Measurements from ENCODE around the gene FOLR2. TPM values are rescaled to one million over a fixed set of nuclear protein-coding genes. Genes with fewer than 3 reads are reported as not detected.

The FOLR2 gene
- total and polyA plus RNA-seq, 4 experiments from 2014 or later, result not detected

GRCh38 chr11:72221386-72222075, 4.9 kb downstream of the FOLR2 start:
- H3K9me3 ChIP-seq (ENCODE audit: control insufficient read depth in 1 of 2, low read length in 2 of 2), result no peaks in the 10 kb centered on the region
- peaks cover 1% of the 10 kb centered on the region for H3K27me3 ChIP-seq (ENCODE audit: insufficient read depth, low read length)
- H3K4me1 ChIP-seq (ENCODE audit: insufficient read depth, low read length), result peaks cover 19% of the 10 kb centered on the region
- Mint-ChIP-seq H3K27me3 (peaks cover 10% of the 10 kb centered on the region in 2 donors), H3K27ac (peak overlapping the region in 5 of 7 donors; percentile 47 to 96 (median 95)), H3K4me3 (no peak overlapping the region), H3K9me3 (no peaks in the 10 kb centered on the region), H3K4me1 (peaks cover 8 to 26% (median 18%) of the 10 kb centered on the region in 4 donors), H3K36me3 (peaks cover 0 to 14% of the 10 kb centered on the region in 2 donors)
- intact Hi-C loops (cut with micrococcal nuclease), result loop anchor here (2.0 to 5.0 kb wide), 2 partner anchors 293 to 434 kb away; partner anchors contain the start of genes RNF121 and XNDC1N
- CTCF ChIA-PET (ENCODE audit: partially characterized antibody), result interaction anchor here (0.8 to 6.0 kb wide), 4 partner anchors 12 to 196 kb away, joined by 3 to 40 read pairs (median 10); no protein-coding TSS in a partner anchor
- no peak overlapping the region for H3K4me3 ChIP-seq (ENCODE audit: low read length in 2 of 2)
- no peak for DNase-seq
- no peak overlapping the region for H3K27ac ChIP-seq (ENCODE audit: low read depth, low read length)
- POLR2A ChIA-PET (ENCODE audit: partially characterized antibody), result interaction anchor here (4.1 to 5.0 kb wide), 2 partner anchors 109 to 180 kb away, joined by 20 to 50 read pairs; partner anchors contain the start of gene ANAPC15
- no peaks in the 10 kb centered on the region for H3K36me3 ChIP-seq (ENCODE audit: insufficient read depth, low read length)

GRCh38 chr11:72222106-72222891, 5.7 kb downstream of the FOLR2 start:
- Mint-ChIP-seq H3K27ac (peak overlapping the region; percentile 89 to 96 (median 95)), H3K9me3 (no peaks in the 10 kb centered on the region), H3K4me3 (peak overlapping the region; percentile 89 to 96 (median 91)), H3K36me3 (peaks cover 0 to 14% of the 10 kb centered on the region in 2 donors), H3K27me3 (peaks cover 5 to 9% of the 10 kb centered on the region in 2 donors), H3K4me1 (peaks cover 8 to 31% (median 20%) of the 10 kb centered on the region in 4 donors)
- ChIA-PET POLR2A (ENCODE audit: partially characterized antibody) (interaction anchor here (0.7 to 5.0 kb wide), 10 partner anchors 13 to 1425 kb away, joined by 3 to 50 read pairs (median 4); partner anchors contain the start of genes ANAPC15, DHCR7, RNF121 and XNDC1N), CTCF (ENCODE audit: partially characterized antibody) (interaction anchor here (0.8 to 6.0 kb wide), 9 partner anchors 11 to 197 kb away, joined by 3 to 40 read pairs (median 4); partner anchors contain the start of gene ANAPC15)
- no peaks in the 10 kb centered on the region for H3K9me3 ChIP-seq (ENCODE audit: control insufficient read depth in 1 of 2, low read length in 2 of 2)
- peak overlapping the region; percentile 48 to 83 for H3K4me3 ChIP-seq (ENCODE audit: low read length in 2 of 2)
- peak in 1 of 5 donors; percentile 34 for DNase-seq
- H3K27me3 ChIP-seq (ENCODE audit: insufficient read depth, low read length), result no peaks in the 10 kb centered on the region
- H3K4me1 ChIP-seq (ENCODE audit: insufficient read depth, low read length), result peaks cover 19% of the 10 kb centered on the region
- no peaks in the 10 kb centered on the region for H3K36me3 ChIP-seq (ENCODE audit: insufficient read depth, low read length)
- H3K27ac ChIP-seq (ENCODE audit: low read depth, low read length), result peak overlapping the region; percentile 72
- intact Hi-C loops (cut with micrococcal nuclease), result loop anchor here (2.0 to 5.0 kb wide), 2 partner anchors 293 to 435 kb away; partner anchors contain the start of genes RNF121 and XNDC1N

- intact Hi-C loops (cut with micrococcal nuclease), result loop anchor here (1.0 to 5.0 kb wide), 8 partner anchors 15 to 436 kb away; partner anchors contain the start of genes ANAPC15, CLPB, LRRC51 and NUMA1
- H3K9me3 Mint-ChIP-seq, result no peaks in the 10 kb centered on the region
These were observed 6.5 kb downstream of the FOLR2 start for GRCh38 chr11:72222907-72223614.

GRCh38 chr11:72223615-72224563, 7.3 kb downstream of the FOLR2 start:
- Mint-ChIP-seq H3K4me1 (peaks cover 8 to 31% (median 18%) of the 10 kb centered on the region in 4 donors), H3K36me3 (peaks cover 0 to 26% of the 10 kb centered on the region in 2 donors), H3K4me3 (peak overlapping the region; percentile 92 to 97 (median 96)), H3K27ac (peak overlapping the region; percentile 94 to 96 (median 95)), H3K27me3 (peaks cover 0 to 1% of the 10 kb centered on the region in 2 donors), H3K9me3 (no peaks in the 10 kb centered on the region)
- CTCF ChIA-PET (ENCODE audit: partially characterized antibody), result interaction anchor here (0.9 to 6.0 kb wide), 13 partner anchors 13 to 296 kb away, joined by 3 to 40 read pairs (median 4); partner anchors contain the start of genes ANAPC15 and XNDC1N
- peak; percentile 36 to 70 (median 41) for DNase-seq
- Histone ChIP-seq H3K27me3 (ENCODE audit: insufficient read depth, low read length) (no peaks in the 10 kb centered on the region), H3K36me3 (ENCODE audit: insufficient read depth, low read length) (peaks cover 6% of the 10 kb centered on the region), H3K4me1 (ENCODE audit: insufficient read depth, low read length) (peaks cover 19% of the 10 kb centered on the region), H3K27ac (ENCODE audit: low read depth, low read length) (peak overlapping the region; percentile 72), H3K9me3 (ENCODE audit: control insufficient read depth in 1 of 2, low read length in 2 of 2) (no peaks in the 10 kb centered on the region), H3K4me3 (ENCODE audit: low read length in 2 of 2) (peak overlapping the region; percentile 34 to 83)
- POLR2A ChIA-PET (ENCODE audit: partially characterized antibody), result interaction anchor here (0.8 to 5.0 kb wide), 16 partner anchors 13 to 776 kb away, joined by 3 to 50 read pairs (median 4); partner anchors contain the start of genes ANAPC15, CLPB, DHCR7 and RNF121
- intact Hi-C loops (cut with micrococcal nuclease), result loop anchor here (1.0 to 5.0 kb wide), 8 partner anchors 14 to 437 kb away; partner anchors contain the start of genes ANAPC15, CLPB, LRRC51 and NUMA1

More at GRCh38 chr11:72222907-72223614, 6.5 kb downstream of the FOLR2 start:
- POLR2A ChIA-PET (ENCODE audit: partially characterized antibody), result interaction anchor here (0.7 to 5.0 kb wide), 15 partner anchors 14 to 1424 kb away, joined by 3 to 50 read pairs (median 4); partner anchors contain the start of genes ANAPC15, DHCR7, RNF121 and XNDC1N
- peak; percentile 91 to 95 (median 92) for DNase-seq
- Mint-ChIP-seq H3K27me3 (peaks cover 0 to 7% of the 10 kb centered on the region in 2 donors), H3K4me3 (peak overlapping the region; percentile 89 to 96 (median 91)), H3K36me3 (peaks cover 0 to 19% of the 10 kb centered on the region in 2 donors), H3K4me1 (peaks cover 8 to 31% (median 19%) of the 10 kb centered on the region in 4 donors), H3K27ac (peak overlapping the region; percentile 89 to 96 (median 95))
- Histone ChIP-seq H3K36me3 (ENCODE audit: insufficient read depth, low read length) (no peaks in the 10 kb centered on the region), H3K27ac (ENCODE audit: low read depth, low read length) (peak overlapping the region; percentile 72), H3K9me3 (ENCODE audit: control insufficient read depth in 1 of 2, low read length in 2 of 2) (no peaks in the 10 kb centered on the region), H3K4me3 (ENCODE audit: low read length in 2 of 2) (peak overlapping the region; percentile 48 to 83), H3K4me1 (ENCODE audit: insufficient read depth, low read length) (peaks cover 19% of the 10 kb centered on the region), H3K27me3 (ENCODE audit: insufficient read depth, low read length) (no peaks in the 10 kb centered on the region)
- CTCF ChIA-PET (ENCODE audit: partially characterized antibody), result interaction anchor here (0.9 to 6.0 kb wide), 13 partner anchors 12 to 295 kb away, joined by 3 to 40 read pairs (median 4); partner anchors contain the start of genes ANAPC15 and XNDC1N

- Histone ChIP-seq H3K4me3 (ENCODE audit: low read length in 2 of 2) (peak within 1 kb of the TSS; percentile 36 to 83), H3K9me3 (ENCODE audit: control insufficient read depth in 1 of 2, low read length in 2 of 2) (no peaks in the 10 kb centered on the region), H3K27ac (ENCODE audit: low read depth, low read length) (peak within 1 kb of the TSS; percentile 72), H3K36me3 (ENCODE audit: insufficient read depth, low read length) (peaks cover 10% of the 10 kb centered on the region), H3K4me1 (ENCODE audit: insufficient read depth, low read length) (peaks cover 19% of the 10 kb centered on the region), H3K27me3 (ENCODE audit: insufficient read depth, low read length) (no peaks in the 10 kb centered on the region)
- no peaks in the 10 kb centered on the region for H3K9me3 Mint-ChIP-seq
- peaks cover 8 to 31% (median 20%) of the 10 kb centered on the region in 4 donors for H3K4me1 Mint-ChIP-seq
- POLR2A ChIA-PET (ENCODE audit: partially characterized antibody), result interaction anchor here (0.6 to 5.0 kb wide), 10 partner anchors 12 to 918 kb away, joined by 3 to 50 read pairs (median 4); partner anchors contain the start of genes ANAPC15, CLPB, FCHSD2 and RNF121
- DNase-seq, result peak in 4 of 5 donors; percentile 27 to 38 (median 36)
- H3K4me3 Mint-ChIP-seq, result peak within 1 kb of the TSS; percentile 92 to 97 (median 96)
- peaks cover 8 to 34% of the 10 kb centered on the region in 2 donors for H3K36me3 Mint-ChIP-seq
- peaks cover 0 to 1% of the 10 kb centered on the region in 2 donors for H3K27me3 Mint-ChIP-seq
- peak within 1 kb of the TSS; percentile 94 to 99 (median 96) for H3K27ac Mint-ChIP-seq
- CTCF ChIA-PET (ENCODE audit: partially characterized antibody), result interaction anchor here (1.0 to 6.0 kb wide), 4 partner anchors 12 to 207 kb away, joined by 3 to 40 read pairs (median 3); no protein-coding TSS in a partner anchor
- intact Hi-C loops (cut with micrococcal nuclease), result loop anchor here (5.0 kb wide), 1 partner anchor 437 kb away; no protein-coding TSS in a partner anchor
These were observed 8.2 kb downstream of the FOLR2 start, which contains the start of gene INPPL1 for GRCh38 chr11:72224564-72225410. Gene INPPL1 (plus strand): TSS chr11:72224767. CDS start chr11:72224985, 218 bp downstream.

All from CD4-positive, alpha-beta memory T cell (primary cell).